Fibroblast of skin of back (primary cell): ENCODE measurements around the gene SPINT2.

ENCODE experiments used
- DNase-seq: peaks from one replicate; pipeline ENCODE4 v3.0.0-alpha.2; 2013

SPINT2 gene

GRCh38 chr19:38243279-38243673 is 21.1 kb upstream of the SPINT2 start:
- no peak for DNase-seq

GRCh38 chr19:38245826-38246498 is 18.4 kb upstream of the SPINT2 start:
- DNase-seq: peak; percentile 79

- no peak for DNase-seq
Measured at GRCh38 chr19:38247126-38247525, 17.2 kb upstream of the SPINT2 start.

GRCh38 chr19:38247734-38248268 is 16.6 kb upstream of the SPINT2 start:
- DNase-seq: no peak

- DNase-seq: no peak
Measured at GRCh38 chr19:38248421-38248820, 16.0 kb upstream of the SPINT2 start.

GRCh38 chr19:38250428-38250820 is 13.9 kb upstream of the SPINT2 start:
- DNase-seq: no peak

GRCh38 chr19:38250821-38251563 is 13.4 kb upstream of the SPINT2 start:
- peak; percentile 62 for DNase-seq

GRCh38 chr19:38251564-38252051 is 12.8 kb upstream of the SPINT2 start:
- peak; percentile 91 for DNase-seq

- no peak for DNase-seq
Measured at GRCh38 chr19:38252385-38252784, 12.0 kb upstream of the SPINT2 start.

- DNase-seq: peak; percentile 74
Measured at GRCh38 chr19:38252941-38253691, 11.3 kb upstream of the SPINT2 start.

GRCh38 chr19:38253788-38254187 is 10.6 kb upstream of the SPINT2 start:
- DNase-seq: no peak

- DNase-seq: peak; percentile 59
Measured at GRCh38 chr19:38255383-38256014, 8.9 kb upstream of the SPINT2 start.

- peak; percentile 53 for DNase-seq
Measured at GRCh38 chr19:38261942-38262341, 2.4 kb upstream of the SPINT2 start.

- DNase-seq: no peak
Measured at GRCh38 chr19:38262585-38263268, 1.6 kb upstream of the SPINT2 start.

GRCh38 chr19:38263689-38264485 is 486 bp upstream of the SPINT2 start:
- peak; percentile 97 for DNase-seq

GRCh38 chr19:38265213-38265861 is 964 bp downstream of the SPINT2 start:
- DNase-seq: no peak

GRCh38 chr19:38265921-38266429 is 1.6 kb downstream of the SPINT2 start:
- no peak for DNase-seq

GRCh38 chr19:38266981-38267597 is 2.7 kb downstream of the SPINT2 start:
- peak; percentile 70 for DNase-seq

- no peak for DNase-seq
Measured at GRCh38 chr19:38267761-38268483, 3.5 kb downstream of the SPINT2 start.
